Thymus (tissue), 11 donors: ENCODE data around the gene TMEM123. TPM values are rescaled to one million over a fixed set of nuclear protein-coding genes. Genes with fewer than 3 reads are reported as not detected.

Experiments
- DNase-seq, 9 donors: peaks; one replicate each; pipeline ENCODE4 v3.0.0-alpha.2; 2013; ENCODE audit warnings: low spot score in 9 of 9, low read depth in 6 of 9, missing footprints in 1 of 9
- H3K27ac ChIP-seq, 2 donors: one replicate each; pipeline ENCODE4 v1.5.1; 2013; ENCODE audit warnings: control low read depth in 1 of 2, low read depth in 1 of 2, low read length in 1 of 2, mild to moderate bottlenecking in 1 of 2, moderate library complexity in 1 of 2
- H3K27me3 ChIP-seq, 2 donors: one replicate each; pipeline ENCODE4 v1.5.1; 2013; ENCODE audit warnings: low read length in 1 of 2; ENCODE audit not compliant: control insufficient read depth in 2 of 2, insufficient read depth in 1 of 2
- H3K36me3 ChIP-seq, 2 donors: one replicate each; pipeline ENCODE4 v1.5.1; 2013; ENCODE audit warnings: low read length in 1 of 2, mild to moderate bottlenecking in 1 of 2, moderate library complexity in 1 of 2; ENCODE audit not compliant: control insufficient read depth in 2 of 2, insufficient read depth in 2 of 2
- H3K4me1 ChIP-seq, 2 donors: one replicate each; pipeline ENCODE4 v1.5.1; 2013; ENCODE audit warnings: low read length in 2 of 2; ENCODE audit not compliant: control insufficient read depth in 2 of 2, insufficient read depth in 2 of 2
- H3K4me3 ChIP-seq, 2 donors: one replicate each; pipeline ENCODE4 v1.5.1; 2013; ENCODE audit warnings: low read length in 2 of 2, control low read depth in 1 of 2, mild to moderate bottlenecking in 1 of 2
- H3K9me3 ChIP-seq, 2 donors: one replicate each; pipeline ENCODE4 v1.5.1; 2013; ENCODE audit warnings: low read length in 1 of 2, mild to moderate bottlenecking in 1 of 2; ENCODE audit not compliant: control insufficient read depth in 2 of 2, insufficient read depth in 1 of 2
- WGBS: extraction: QIAGEN DNeasy Blood & Tissue Kit; methylation state at CpG from one replicate; pipeline ENCODE4 v1.1.7; 2013; 5-methylcytosine and 5-hydroxymethylcytosine counted together
- polyA plus RNA-seq: library from polyadenylated mRNA; stranded (reverse); fragments of 200-250 nt; gene quantifications from one replicate; pipeline ENCODE4 v1.2.3, GENCODE V29; 2013
- total RNA-seq: library from RNA; stranded (reverse); fragments of 120-200 nt; gene quantifications from one replicate; pipeline ENCODE4 v1.2.4, GENCODE V29; 2013
- donor health status: healthy.

The TMEM123 gene
- total and polyA plus RNA-seq, 2 donors = 174 to 282 TPM

DNA sequence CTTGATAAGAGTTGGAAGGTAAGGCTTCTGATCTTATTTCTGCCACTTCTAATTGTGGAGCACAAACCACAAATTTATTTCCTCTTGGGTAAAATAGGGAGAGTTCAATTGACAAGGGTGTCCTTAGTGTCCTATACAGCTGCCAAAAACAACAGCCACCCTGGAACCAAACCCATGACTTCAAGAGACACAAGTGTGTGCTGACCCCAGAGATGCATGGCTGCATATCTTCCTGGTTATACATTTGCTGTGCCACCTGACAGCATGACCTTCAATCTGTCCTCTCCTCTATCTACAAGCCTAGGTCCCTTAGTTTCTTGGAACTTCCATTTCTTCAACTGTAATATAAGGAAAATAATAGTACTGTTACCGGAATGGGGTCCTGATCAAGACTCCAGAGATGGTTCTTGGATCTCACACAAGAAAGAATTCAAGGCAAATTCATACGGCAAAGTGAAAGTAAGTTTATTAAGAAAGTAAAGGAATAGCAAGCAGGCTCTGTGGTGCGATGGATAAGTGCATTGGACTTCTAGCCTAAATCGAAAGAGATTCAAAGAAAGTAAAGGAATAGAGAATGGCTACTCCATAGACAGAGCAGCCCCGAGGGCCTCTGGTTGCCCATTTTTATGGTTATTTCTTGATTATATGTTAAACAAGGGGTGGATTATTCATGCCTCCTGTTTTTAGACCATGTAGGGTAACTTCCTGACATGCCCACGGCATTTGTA, 15.5 kb upstream of the TMEM123 start:
- Histone ChIP-seq H3K4me3 (no peak overlapping the region), H3K9me3 (no peaks in the 10 kb centered on the region), H3K27me3 (no peaks in the 10 kb centered on the region), H3K36me3 (no peaks in the 10 kb centered on the region), H3K4me1 (peaks cover 21 to 24% of the 10 kb centered on the region in 2 donors), H3K27ac (no peak overlapping the region)
- WGBS = 91% methylated on average over 6 of the region's 6 CpGs
- no peak for DNase-seq

DNA sequence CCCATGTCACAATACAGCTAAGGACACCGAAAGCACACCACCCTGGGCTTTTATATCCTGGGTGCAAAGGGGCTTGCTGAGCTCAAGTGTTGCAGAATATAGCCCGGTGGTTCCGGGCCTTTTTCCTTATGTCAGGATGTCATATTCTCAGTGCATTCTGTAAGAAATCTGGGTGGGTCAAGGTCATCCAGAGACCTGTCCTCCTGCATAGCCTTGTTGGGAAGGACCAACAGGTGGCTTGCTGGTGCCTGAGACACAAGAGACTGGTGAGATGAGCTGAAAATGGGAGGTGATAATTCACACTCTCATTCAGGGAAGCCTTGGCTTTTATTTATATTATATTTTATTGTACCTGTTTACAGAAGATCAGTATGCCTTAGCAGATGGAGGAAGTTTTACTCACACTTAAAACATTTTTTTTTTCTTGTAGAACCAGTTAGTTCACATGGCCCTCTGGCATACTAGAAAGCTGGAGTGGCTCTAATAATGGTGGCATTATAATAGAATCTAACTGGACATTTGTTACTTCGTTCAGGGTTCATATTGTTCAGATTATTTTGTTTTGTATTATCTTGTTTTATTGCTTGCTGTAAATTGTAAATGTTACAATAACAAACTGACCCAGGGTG, 14.6 kb upstream of the TMEM123 start:
- H3K4me1 ChIP-seq = peaks cover 21 to 26% of the 10 kb centered on the region in 2 donors
- H3K27ac ChIP-seq = no peak overlapping the region
- no peaks in the 10 kb centered on the region for H3K36me3 ChIP-seq
- H3K27me3 ChIP-seq = no peaks in the 10 kb centered on the region
- H3K4me3 ChIP-seq = no peak overlapping the region
- no peak for DNase-seq
- 99% methylated on average over 4 of the region's 4 CpGs for WGBS
- H3K9me3 ChIP-seq = no peaks in the 10 kb centered on the region

DNA sequence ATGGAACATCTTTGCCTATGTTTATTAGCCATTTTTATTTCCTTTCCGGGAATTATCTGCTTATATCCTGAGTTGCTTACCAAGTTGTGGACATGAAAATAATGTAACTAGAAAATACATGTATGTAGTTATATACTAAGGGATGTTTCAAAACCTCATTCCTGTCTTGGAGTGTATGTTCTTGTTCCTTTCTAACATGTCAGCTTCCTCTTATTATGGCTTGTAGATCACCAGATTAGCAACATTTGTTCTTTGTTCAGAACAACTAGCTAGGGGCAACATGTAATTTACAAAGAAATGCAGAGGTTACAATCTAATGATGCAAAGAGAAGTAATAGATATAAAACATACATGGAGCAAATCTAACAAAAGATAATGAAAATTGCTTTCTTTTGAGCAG, 13.1 kb upstream of the TMEM123 start:
- H3K9me3 ChIP-seq = no peaks in the 10 kb centered on the region
- WGBS = 74% methylated on average over 1 of the region's 1 CpG
- no peak overlapping the region for H3K4me3 ChIP-seq
- no peak for DNase-seq
- H3K36me3 ChIP-seq = no peaks in the 10 kb centered on the region
- no peaks in the 10 kb centered on the region for H3K27me3 ChIP-seq
- no peak overlapping the region for H3K27ac ChIP-seq
- H3K4me1 ChIP-seq = peaks cover 17 to 24% of the 10 kb centered on the region in 2 donors

DNA sequence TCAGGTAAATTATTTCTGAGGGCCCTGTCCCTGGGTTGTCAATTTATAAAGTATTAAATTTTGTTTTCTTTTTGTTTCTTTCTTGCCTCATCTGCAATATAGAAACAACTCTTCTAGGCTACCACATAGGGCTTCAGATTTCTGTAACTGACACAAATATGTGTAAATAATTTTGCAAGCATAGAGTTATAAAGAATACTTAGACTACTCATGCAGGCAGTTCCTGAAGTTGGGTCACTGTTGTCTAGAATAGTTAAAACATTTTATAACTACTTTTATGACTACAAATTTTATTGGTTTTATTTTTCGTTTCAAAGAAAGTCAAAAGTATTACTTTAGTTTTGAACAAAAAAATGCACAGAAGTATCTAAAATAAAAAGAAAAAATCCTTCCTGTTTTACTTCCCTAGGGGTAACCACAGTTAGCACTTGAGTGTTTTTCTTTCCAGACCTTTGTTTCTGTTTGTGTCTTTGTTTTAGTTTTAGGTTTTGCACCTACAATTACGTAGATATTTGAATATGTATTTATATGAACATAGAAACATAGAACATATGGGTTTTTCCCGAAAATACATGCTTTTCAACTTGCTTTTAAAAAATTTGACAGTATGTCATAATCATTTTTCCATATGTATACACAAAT, 12.4 kb upstream of the TMEM123 start:
- no peaks in the 10 kb centered on the region for H3K36me3 ChIP-seq
- no peak overlapping the region for H3K4me3 ChIP-seq
- WGBS = 24% methylated on average over 3 of the region's 3 CpGs
- H3K4me1 ChIP-seq = peaks cover 14 to 20% of the 10 kb centered on the region in 2 donors
- H3K9me3 ChIP-seq = no peaks in the 10 kb centered on the region
- DNase-seq = no peak
- no peaks in the 10 kb centered on the region for H3K27me3 ChIP-seq
- H3K27ac ChIP-seq = no peak overlapping the region

DNA sequence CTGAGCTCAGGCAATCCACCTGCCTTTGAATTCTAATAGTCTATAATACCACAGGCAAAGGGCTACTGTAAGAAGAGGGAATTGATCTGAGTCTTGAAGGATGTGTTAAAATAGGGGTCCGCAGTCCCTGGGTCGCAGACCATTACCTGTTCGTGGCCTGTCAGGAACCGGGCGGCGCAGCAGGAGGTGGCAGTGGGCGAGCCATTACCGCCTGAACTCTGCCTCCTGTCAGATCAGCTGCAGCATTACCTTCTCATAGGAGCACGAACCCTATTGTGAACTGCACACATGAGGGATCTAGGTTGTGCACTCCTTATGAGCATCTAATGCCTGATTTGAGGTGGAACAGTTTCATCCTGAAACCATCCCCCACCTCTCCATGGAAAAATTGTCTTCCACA, 11.5 kb upstream of the TMEM123 start:
- Histone ChIP-seq H3K27me3 (no peaks in the 10 kb centered on the region), H3K4me3 (no peak overlapping the region), H3K36me3 (no peaks in the 10 kb centered on the region), H3K27ac (no peak overlapping the region), H3K9me3 (no peaks in the 10 kb centered on the region), H3K4me1 (peaks cover 8 to 13% of the 10 kb centered on the region in 2 donors)
- no peak for DNase-seq
- WGBS = 98% methylated on average over 9 of the region's 9 CpGs

DNA sequence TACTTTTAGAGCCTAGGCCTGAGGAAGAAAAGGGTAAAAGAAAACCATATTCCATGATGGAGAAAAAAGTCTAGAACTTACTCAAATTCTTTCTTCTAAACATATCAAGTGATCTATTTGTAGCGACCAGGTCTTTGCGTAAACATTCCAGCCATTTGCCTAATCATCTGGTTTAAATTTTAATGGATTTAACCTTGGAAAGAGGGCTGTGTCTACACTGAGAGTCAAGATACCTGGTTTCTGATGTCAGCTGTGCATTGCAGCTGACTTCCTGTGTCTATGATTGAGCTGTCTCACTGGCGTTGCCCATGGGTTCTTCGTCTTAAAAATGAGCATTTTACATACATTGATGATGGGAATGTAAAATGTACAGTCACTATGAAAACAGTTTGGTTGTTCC, 10.0 kb upstream of the TMEM123 start:
- WGBS = 72% methylated on average over 4 of the region's 4 CpGs
- H3K4me1 ChIP-seq = peaks cover 12 to 17% of the 10 kb centered on the region in 2 donors

DNA sequence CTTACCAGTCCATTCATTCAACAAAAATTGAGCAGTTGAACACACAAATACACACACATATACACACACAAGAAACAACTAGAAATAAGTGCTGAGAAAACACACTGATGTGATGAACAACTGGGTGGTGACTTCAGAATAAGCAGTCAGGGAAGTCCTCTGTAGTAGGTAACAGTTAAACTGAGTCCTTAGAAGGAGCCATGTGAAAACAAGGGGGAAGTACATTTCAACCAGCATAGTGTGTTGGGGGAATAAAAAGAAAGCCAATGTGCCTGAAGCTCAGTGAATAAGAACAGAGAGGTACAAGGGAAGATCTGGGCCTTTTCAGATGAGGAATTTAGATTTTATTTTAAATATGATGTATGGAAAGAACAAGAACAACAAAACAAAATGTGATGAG, 6.8 kb upstream of the TMEM123 start:
- H3K27ac ChIP-seq = no peak overlapping the region
- H3K36me3 ChIP-seq = no peaks in the 10 kb centered on the region
- H3K27me3 ChIP-seq = no peaks in the 10 kb centered on the region
- DNase-seq = no peak
- H3K4me1 ChIP-seq = peaks cover 12 to 20% of the 10 kb centered on the region in 2 donors
- H3K9me3 ChIP-seq = no peaks in the 10 kb centered on the region
- H3K4me3 ChIP-seq = no peak overlapping the region

More for the DNA sequence above, 10.0 kb upstream of the TMEM123 start:
- Histone ChIP-seq H3K36me3 (no peaks in the 10 kb centered on the region), H3K27ac (no peak overlapping the region), H3K4me3 (no peak overlapping the region), H3K9me3 (no peaks in the 10 kb centered on the region), H3K27me3 (no peaks in the 10 kb centered on the region)
- DNase-seq = peak in 1 of 9 donors; percentile 49

DNA sequence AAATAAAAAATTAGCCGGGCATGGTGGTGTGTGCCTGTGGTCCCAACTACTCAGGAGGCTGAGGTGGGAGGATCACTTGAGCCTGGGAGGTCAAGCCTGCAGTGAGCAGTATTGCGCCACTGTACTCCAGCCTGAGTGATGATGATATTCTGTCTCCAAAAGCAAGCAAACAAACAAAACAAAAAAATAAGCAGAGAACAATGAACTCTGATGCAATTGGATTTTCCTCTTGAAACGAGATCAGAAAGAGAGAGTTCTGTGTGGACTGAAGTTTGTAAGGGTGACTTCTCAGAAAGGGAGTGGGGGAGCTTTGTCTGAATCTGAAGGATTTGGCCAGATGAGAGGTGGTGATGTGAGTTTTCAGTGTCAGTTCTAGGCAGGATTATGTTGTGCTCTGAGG, 6.0 kb upstream of the TMEM123 start:
- H3K9me3 ChIP-seq = no peaks in the 10 kb centered on the region
- no peak overlapping the region for H3K27ac ChIP-seq

DNA sequence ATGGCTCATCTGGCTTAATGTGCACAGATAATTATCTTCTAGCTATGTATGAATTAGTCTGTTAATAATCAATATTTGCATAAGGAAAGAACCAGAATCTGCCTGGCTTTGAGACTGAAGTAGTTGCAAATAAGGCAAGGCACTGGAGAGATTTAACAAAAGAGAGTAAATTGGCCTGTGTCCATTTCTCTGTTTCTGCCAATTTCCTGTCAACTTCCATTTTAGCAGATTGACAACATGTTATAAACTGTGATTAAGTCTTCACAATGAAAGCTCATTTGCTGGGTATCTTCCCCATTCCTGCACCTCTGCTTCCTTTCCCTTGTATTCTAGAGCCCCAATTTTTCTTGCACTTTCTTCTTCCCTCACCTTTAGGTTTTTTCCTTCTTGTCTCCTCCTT, 5.3 kb upstream of the TMEM123 start:
- Histone ChIP-seq H3K4me1 (peaks cover 24 to 36% of the 10 kb centered on the region in 2 donors), H3K4me3 (no peak overlapping the region), H3K27ac (no peak overlapping the region), H3K9me3 (no peaks in the 10 kb centered on the region), H3K36me3 (no peaks in the 10 kb centered on the region), H3K27me3 (no peaks in the 10 kb centered on the region)
- DNase-seq = no peak

More for the DNA sequence above, 6.0 kb upstream of the TMEM123 start:
- H3K27me3 ChIP-seq = no peaks in the 10 kb centered on the region
- 96% methylated on average over 3 of the region's 3 CpGs for WGBS
- no peak overlapping the region for H3K4me3 ChIP-seq
- peaks cover 18 to 29% of the 10 kb centered on the region in 2 donors for H3K4me1 ChIP-seq
- DNase-seq = no peak
- H3K36me3 ChIP-seq = no peaks in the 10 kb centered on the region
